Dendritic cell treated with granulocyte-macrophage colony-stimulating factor and Interleukin-4, amounts not matched to agents 40 ng/mL and 50 ng/mL, for 4 days (primary cell): ENCODE data around the gene GAB1.

Experiments used
- H3K27ac Mint-ChIP-seq: one replicate; pipeline ENCODE4 v1.8.0; 2022; ENCODE audit warnings: mild to moderate bottlenecking, mixed read lengths
- H3K27me3 Mint-ChIP-seq: one replicate; pipeline ENCODE4 v1.8.0; 2022; ENCODE audit warnings: mild to moderate bottlenecking, mixed read lengths
- H3K36me3 Mint-ChIP-seq: one replicate; pipeline ENCODE4 v1.8.0; 2022; ENCODE audit warnings: low read depth, mixed read lengths
- H3K4me1 Mint-ChIP-seq: one replicate; pipeline ENCODE4 v1.8.0; 2022; ENCODE audit warnings: low read depth, mixed read lengths
- H3K4me3 Mint-ChIP-seq: one replicate; pipeline ENCODE4 v1.8.0; 2022; ENCODE audit warnings: mild to moderate bottlenecking, moderate library complexity, mixed read lengths
- H3K9me3 Mint-ChIP-seq: one replicate; pipeline ENCODE4 v1.8.0; 2022; ENCODE audit warnings: mixed read lengths
- intact Hi-C: fragments of 100-400 bp; cut with micrococcal nuclease; formaldehyde crosslinking; loops from one replicate; pipeline ENCODE4 v1.15.0; 2022

The GAB1 gene

DNA sequence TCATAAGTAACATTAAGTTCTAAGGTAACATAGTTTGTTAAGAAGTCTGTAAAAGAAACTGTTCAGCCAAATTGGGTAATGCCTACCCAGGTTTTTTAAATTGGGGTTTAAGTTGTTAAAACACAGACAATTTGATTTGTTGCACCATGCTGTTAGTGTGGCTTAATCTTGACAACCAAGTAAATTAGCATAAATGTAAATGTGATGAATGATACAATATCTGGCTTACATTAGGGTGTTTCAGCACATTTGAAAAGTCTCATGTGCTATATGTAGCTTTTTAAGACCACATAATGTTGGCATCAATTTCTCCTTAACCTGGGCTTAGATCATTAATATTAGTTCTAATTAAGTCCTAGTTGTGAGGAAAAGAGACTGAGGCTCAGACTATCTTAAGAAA, 104.4 kb downstream of the GAB1 start:
- Mint-ChIP-seq H3K36me3 (peaks cover 37% of the 10 kb centered on the region), H3K4me3 (no peak overlapping the region), H3K27ac (no peak overlapping the region), H3K27me3 (no peaks in the 10 kb centered on the region), H3K9me3 (no peaks in the 10 kb centered on the region), H3K4me1 (peaks cover 5% of the 10 kb centered on the region)
- intact Hi-C loops: no loop called here

DNA sequence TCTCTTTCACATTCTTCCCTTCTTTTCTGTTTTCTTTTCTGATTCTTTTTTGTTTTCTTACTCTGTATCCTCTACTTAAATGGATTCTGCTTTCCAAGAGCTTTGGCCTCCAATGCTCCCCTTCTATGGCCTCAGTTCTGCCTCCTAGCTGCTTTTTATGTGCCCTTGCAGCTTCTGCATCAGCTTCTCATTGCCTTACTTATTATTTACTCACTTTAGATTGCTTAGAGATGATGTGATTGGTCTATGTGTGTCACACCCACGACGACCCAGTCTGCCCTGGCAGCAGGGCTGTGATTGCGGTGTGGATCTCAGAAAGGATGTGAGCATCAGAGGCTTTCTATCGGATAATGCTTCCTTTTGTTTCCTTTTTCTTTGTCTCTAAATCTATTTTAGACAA, 105.0 kb downstream of the GAB1 start:
- intact Hi-C loops: no loop called here
- H3K4me3 Mint-ChIP-seq: no peak overlapping the region
- H3K9me3 Mint-ChIP-seq: no peaks in the 10 kb centered on the region
- H3K27ac Mint-ChIP-seq: no peak overlapping the region
- peaks cover 5% of the 10 kb centered on the region for H3K4me1 Mint-ChIP-seq
- H3K27me3 Mint-ChIP-seq: no peaks in the 10 kb centered on the region
- H3K36me3 Mint-ChIP-seq: peaks cover 31% of the 10 kb centered on the region

DNA sequence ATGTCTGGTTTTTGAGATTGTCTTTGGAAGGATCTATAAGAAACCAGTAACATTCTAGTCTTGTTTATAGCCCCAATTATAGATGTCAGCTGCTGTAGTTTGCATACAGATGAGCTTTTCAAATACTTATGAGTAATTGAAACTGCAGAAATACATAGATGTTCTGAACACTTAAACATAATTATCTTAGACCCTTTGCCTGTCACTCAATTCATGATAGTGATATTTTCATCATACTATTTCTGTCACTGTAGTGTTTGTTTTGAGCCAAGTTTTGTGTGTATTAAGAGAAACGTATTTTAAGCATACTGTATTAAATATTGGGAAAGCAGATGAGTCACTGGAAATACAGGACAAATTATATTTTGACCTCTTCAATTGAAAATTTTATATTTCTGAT, 107.1 kb downstream of the GAB1 start:
- no peaks in the 10 kb centered on the region for H3K9me3 Mint-ChIP-seq
- no peak overlapping the region for H3K4me3 Mint-ChIP-seq
- peaks cover 15% of the 10 kb centered on the region for H3K36me3 Mint-ChIP-seq
- no peaks in the 10 kb centered on the region for H3K27me3 Mint-ChIP-seq
- no peak overlapping the region for H3K27ac Mint-ChIP-seq
- peaks cover 5% of the 10 kb centered on the region for H3K4me1 Mint-ChIP-seq
- intact Hi-C loops: no loop called here

DNA sequence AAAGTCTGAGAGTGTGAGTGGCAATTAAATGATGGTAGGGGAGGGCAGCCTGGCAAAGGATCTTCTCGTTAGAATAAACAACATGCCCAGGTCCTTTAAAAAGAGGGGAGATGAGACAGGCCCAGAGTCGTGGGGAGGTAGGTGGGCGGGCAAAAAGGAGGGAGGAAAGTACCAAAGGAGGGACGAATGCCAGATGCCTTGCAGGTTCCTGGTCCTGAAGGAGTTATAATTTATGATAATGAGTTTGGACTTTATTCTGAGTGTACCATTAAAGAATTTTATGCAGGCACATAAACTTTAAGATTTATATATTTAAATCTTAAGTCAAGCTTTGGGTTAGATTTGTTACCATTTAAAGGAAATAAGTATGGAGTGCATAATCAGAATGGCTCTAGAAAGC, 114.5 kb downstream of the GAB1 start:
- intact Hi-C loops: no loop called here
- Mint-ChIP-seq H3K4me1 (no peaks in the 10 kb centered on the region), H3K36me3 (peaks cover 21% of the 10 kb centered on the region), H3K27ac (peak overlapping the region; percentile 69), H3K9me3 (no peaks in the 10 kb centered on the region), H3K27me3 (no peaks in the 10 kb centered on the region), H3K4me3 (no peak overlapping the region)

DNA sequence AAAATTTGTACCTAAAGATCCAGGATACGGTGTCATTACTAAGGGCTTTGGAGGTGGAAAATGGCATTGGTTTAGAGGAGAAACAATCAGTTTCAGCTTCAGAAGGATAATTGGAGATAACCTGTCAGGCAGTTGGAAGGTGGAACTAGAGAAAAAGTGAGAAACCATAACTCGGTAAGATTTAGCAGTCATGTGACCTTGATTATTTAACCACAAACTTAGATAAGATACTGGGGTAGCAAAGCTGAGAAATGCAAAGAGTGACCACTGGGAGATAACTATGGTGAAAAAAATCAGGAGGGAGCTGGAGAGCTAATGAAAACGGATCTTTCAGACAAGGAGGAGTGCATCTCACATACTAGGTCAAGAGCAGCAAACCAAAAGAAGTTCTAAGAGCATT, 118.5 kb downstream of the GAB1 start:
- no peaks in the 10 kb centered on the region for H3K9me3 Mint-ChIP-seq
- no peaks in the 10 kb centered on the region for H3K4me1 Mint-ChIP-seq
- intact Hi-C loops: no loop called here
- H3K36me3 Mint-ChIP-seq: peaks cover 24% of the 10 kb centered on the region
- H3K27ac Mint-ChIP-seq: no peak overlapping the region
- H3K27me3 Mint-ChIP-seq: no peaks in the 10 kb centered on the region
- H3K4me3 Mint-ChIP-seq: no peak overlapping the region

DNA sequence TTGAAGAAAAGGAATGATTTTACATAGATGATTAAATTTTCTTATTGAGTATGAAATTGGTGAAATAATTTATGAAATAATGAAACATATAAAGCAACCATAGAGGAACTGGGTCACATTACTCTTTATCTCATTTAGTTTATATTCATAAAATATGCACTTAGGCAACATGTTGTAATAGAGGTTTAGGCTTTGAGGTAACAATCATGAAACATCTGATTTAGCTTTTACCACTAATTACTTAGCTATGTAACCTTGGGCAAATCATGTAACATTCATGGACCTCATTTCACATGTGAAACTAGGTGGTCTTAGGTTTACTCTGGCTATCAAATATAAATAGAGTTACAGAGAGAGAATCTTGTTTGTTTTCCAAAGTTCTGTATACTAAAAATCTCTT, 122.3 kb downstream of the GAB1 start:
- no peaks in the 10 kb centered on the region for H3K9me3 Mint-ChIP-seq
- no peak overlapping the region for H3K27ac Mint-ChIP-seq
- no peaks in the 10 kb centered on the region for H3K27me3 Mint-ChIP-seq
- intact Hi-C loops: no loop called here
- no peak overlapping the region for H3K4me3 Mint-ChIP-seq
- no peaks in the 10 kb centered on the region for H3K4me1 Mint-ChIP-seq
- H3K36me3 Mint-ChIP-seq: peaks cover 32% of the 10 kb centered on the region

DNA sequence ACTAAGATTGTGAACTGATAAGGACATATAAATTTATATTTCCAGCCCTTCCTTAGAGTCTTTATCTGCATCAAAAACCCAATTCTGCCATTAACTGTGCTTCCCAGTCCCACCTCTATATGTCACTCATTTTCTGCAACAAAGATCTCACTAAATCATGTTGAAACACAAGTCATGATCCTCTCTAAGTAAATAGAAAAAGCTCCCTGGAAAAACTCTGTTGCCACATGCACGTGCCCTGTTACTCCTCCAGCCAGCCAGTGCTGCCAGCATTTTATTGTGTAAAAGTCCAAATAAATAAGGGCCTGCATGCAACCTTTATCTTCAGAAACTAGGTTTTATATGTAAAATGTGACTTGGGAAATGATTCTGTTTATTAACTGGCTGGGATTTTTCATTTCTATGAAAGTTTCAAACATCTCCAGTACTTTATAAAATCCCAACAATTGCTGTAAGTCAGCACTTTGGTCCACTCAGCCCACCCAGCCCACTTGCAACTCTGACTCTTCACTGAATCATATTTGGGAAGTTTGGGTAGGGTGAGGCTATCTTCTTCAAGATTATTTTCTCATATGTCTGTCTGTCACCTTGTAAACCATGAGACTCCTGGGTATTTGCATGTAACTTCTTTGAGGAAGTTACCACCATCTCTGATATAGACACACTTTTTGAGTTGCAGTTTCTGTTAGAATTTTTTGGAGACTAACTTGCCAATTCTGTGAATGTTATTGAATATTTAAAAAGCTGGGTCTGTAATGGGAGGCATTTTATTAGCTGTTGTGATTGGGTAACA, 136.9 kb downstream of the GAB1 start:
- Mint-ChIP-seq H3K36me3 (peaks cover 13% of the 10 kb centered on the region), H3K4me1 (no peaks in the 10 kb centered on the region), H3K27ac (no peak overlapping the region), H3K4me3 (no peak overlapping the region), H3K27me3 (no peaks in the 10 kb centered on the region), H3K9me3 (no peaks in the 10 kb centered on the region)
- intact Hi-C loops: no loop called here

DNA sequence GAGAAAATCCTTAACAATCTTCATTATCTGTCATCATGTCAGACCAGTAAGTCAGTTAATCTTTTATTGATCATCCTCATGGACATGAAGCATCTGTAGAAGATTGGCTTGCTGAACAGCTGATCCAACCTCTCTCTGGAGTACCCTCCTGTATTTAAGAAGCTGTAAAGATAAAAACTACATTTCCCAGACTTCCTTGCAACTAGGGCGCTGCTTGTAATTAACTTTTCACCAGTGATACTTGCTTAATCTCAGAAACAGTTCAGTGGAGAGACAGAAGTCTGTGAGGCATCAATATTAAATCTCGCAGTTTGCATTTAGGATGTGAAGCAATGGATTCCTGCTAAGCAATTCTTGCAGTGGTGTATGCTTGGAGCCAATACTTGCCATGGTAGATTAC, 140.8 kb downstream of the GAB1 start:
- Mint-ChIP-seq H3K27me3 (no peaks in the 10 kb centered on the region), H3K4me3 (no peak overlapping the region), H3K27ac (no peak overlapping the region), H3K36me3 (no peaks in the 10 kb centered on the region), H3K9me3 (no peaks in the 10 kb centered on the region), H3K4me1 (no peaks in the 10 kb centered on the region)
- intact Hi-C loops: no loop called here

DNA sequence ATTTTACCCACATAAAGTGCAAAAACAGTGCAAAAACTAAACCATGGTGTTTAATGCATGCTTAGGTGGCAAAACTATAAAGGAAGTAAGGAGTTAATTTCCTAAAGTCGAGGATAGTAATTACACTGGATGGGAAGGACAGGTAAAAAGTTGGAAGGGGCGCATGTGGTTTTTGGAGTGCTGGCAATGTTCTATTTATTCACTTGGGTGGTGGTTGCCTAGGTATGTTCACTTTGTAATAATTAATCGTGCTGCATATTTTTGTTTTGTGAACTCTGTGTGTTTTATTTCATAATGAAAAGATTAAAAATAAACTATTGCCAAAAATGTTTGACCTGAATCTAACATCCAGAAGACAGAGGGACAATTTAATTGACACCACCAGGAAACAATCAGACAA, 144.7 kb downstream of the GAB1 start:
- no peaks in the 10 kb centered on the region for H3K27me3 Mint-ChIP-seq
- H3K27ac Mint-ChIP-seq: no peak overlapping the region
- intact Hi-C loops: loop anchor here (5.0 kb wide), 1 partner anchor 84 kb away; no protein-coding TSS in a partner anchor
- no peaks in the 10 kb centered on the region for H3K36me3 Mint-ChIP-seq
- H3K4me3 Mint-ChIP-seq: no peak overlapping the region
- H3K4me1 Mint-ChIP-seq: no peaks in the 10 kb centered on the region
- no peaks in the 10 kb centered on the region for H3K9me3 Mint-ChIP-seq

DNA sequence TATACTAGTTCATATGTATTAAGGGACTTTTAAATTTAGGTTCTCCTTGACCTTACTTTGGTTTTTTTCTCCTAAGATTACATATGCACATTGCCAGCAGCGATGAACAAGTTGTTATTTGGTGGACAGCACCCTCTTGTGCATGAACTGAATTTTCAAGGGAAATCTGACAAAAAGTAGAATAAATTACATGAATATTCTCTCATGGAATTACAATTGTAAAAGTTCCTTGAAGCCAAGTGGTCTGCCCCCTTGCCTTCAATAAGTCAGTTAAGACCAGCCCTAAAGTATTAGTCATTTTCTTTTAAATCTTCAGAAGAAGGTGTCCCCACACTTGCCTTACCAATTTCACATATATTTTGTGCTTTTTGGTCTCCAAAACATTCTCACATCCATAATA, 146.2 kb downstream of the GAB1 start:
- Mint-ChIP-seq H3K9me3 (no peaks in the 10 kb centered on the region), H3K4me3 (no peak overlapping the region), H3K4me1 (no peaks in the 10 kb centered on the region), H3K36me3 (no peaks in the 10 kb centered on the region), H3K27ac (no peak overlapping the region), H3K27me3 (no peaks in the 10 kb centered on the region)
- intact Hi-C loops: loop anchor here (2.0 to 5.0 kb wide), 2 partner anchors 86 to 280 kb away; no protein-coding TSS in a partner anchor

DNA sequence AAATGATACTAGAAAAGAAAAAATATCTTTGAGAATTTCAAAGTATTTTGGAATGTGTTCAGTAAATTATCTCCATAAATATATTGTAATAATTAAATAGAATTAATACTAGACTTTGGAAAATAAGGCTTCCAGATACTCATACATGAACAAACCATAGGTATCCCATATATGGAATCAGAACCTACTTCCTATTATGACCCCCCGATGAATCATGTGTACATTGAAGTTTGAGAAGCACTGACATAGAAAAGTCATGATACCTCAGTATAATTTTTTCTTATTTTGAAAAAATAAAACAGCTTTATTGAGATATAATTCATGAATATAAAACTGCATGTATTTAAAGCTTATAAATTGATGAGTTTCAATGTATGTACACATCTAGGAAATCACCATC, 149.6 kb downstream of the GAB1 start:
- Mint-ChIP-seq H3K27ac (no peak overlapping the region), H3K4me3 (no peak overlapping the region), H3K36me3 (no peaks in the 10 kb centered on the region), H3K4me1 (no peaks in the 10 kb centered on the region), H3K9me3 (peaks cover 6% of the 10 kb centered on the region), H3K27me3 (no peaks in the 10 kb centered on the region)
- intact Hi-C loops: no loop called here

DNA sequence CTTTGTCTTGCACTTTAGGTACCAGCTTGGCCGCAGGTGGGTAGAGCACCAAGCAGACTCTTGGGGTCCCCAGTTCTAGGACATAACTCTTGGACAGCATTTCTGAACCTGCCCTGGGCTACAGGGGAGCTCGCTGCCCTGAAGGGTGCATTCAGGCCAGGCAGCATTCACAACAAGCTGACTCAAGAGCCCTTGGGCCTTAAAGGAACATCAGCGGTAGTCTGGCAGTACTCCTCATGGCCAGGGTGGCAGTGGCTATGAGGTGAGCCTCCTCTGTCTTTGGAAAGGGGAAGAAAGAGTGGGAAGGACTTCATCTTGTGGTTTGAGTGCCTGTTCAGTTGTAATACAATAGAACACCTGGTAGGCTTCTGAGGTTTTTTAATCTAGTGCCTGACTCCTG, 152.0 kb downstream of the GAB1 start:
- no peaks in the 10 kb centered on the region for H3K36me3 Mint-ChIP-seq
- H3K4me1 Mint-ChIP-seq: no peaks in the 10 kb centered on the region
- peaks cover 6% of the 10 kb centered on the region for H3K9me3 Mint-ChIP-seq
- H3K27ac Mint-ChIP-seq: no peak overlapping the region
- no peak overlapping the region for H3K4me3 Mint-ChIP-seq
- H3K27me3 Mint-ChIP-seq: no peaks in the 10 kb centered on the region
- intact Hi-C loops: no loop called here

DNA sequence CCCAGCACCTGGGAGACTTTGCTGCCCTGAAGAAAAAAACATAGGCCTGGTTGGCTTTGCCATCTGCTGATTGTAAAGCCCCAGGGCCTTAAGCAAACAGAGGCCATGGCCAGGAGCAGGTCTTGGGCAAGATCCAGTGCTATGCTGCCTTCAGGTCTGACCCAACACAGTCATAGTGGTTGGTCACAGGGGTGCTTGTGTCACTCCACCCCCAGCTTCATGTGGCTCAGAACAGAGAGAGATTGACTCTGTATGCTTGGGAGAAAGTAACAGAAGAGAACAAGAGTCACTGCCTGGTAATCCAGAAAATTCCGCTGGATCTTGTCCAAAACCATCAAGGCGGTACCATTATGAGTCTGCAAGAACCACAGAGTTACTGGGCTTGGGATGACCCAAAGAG, 152.4 kb downstream of the GAB1 start:
- H3K36me3 Mint-ChIP-seq: no peaks in the 10 kb centered on the region
- no peaks in the 10 kb centered on the region for H3K4me1 Mint-ChIP-seq
- H3K4me3 Mint-ChIP-seq: no peak overlapping the region
- H3K9me3 Mint-ChIP-seq: peaks cover 6% of the 10 kb centered on the region
- no peak overlapping the region for H3K27ac Mint-ChIP-seq
- intact Hi-C loops: no loop called here
- H3K27me3 Mint-ChIP-seq: no peaks in the 10 kb centered on the region

DNA sequence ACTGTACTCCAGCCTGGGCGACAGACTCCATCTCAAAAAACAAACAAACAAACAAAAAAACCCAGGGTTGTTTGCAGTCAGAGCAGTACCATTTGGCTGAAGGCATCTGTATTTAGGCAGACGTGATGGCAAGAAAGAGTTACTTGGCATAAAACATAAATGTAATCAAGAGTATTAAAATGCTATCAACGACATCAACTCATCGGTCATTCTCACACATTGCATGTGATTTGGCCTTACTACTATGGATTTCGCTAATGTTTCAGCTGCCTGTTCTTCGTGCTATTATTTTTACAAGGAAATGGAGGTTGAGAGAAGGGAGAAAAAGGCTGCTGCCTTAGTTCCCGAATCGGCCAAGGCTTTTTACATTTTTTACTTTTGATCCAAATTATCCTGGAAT, 161.3 kb downstream of the GAB1 start:
- Mint-ChIP-seq H3K36me3 (no peaks in the 10 kb centered on the region), H3K4me1 (peaks cover 8% of the 10 kb centered on the region), H3K4me3 (no peak overlapping the region), H3K27me3 (no peaks in the 10 kb centered on the region), H3K9me3 (no peaks in the 10 kb centered on the region), H3K27ac (no peak overlapping the region)
- intact Hi-C loops: no loop called here

DNA sequence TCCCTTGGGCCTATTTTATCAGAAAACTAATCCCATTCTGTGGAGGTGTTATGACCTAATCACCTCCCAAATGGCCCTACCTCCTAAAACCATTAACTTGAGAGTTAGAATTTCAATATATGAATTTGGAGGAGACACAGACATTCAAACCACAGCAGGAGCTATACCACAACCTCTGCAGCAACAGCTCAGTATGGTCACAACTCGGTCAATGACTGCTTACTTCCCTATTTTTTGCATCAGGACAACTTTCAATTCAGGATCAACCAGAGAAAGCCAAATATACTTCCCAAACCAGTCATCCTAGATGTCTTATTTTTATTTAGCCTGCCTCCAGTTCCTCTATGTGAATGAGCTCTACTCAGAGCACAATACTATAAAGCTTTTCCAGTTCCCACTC, 165.6 kb downstream of the GAB1 start:
- no peak overlapping the region for H3K4me3 Mint-ChIP-seq
- H3K27ac Mint-ChIP-seq: no peak overlapping the region
- intact Hi-C loops: no loop called here

More for the DNA sequence above, 165.6 kb downstream of the GAB1 start:
- H3K4me1 Mint-ChIP-seq: peaks cover 8% of the 10 kb centered on the region
- no peaks in the 10 kb centered on the region for H3K9me3 Mint-ChIP-seq
- no peaks in the 10 kb centered on the region for H3K27me3 Mint-ChIP-seq
- no peaks in the 10 kb centered on the region for H3K36me3 Mint-ChIP-seq
